HL-60 (cell line): Measurements from ENCODE around the gene AFDN.

Experiments
- DNase-seq, 2 experiments: peaks; one replicate each; pipeline ENCODE4 v3.0.0-alpha.2; 2010 to 2020; ENCODE audit warnings: low read depth in 1 of 2, low spot score in 1 of 2
- H3K27ac ChIP-seq: fragments of 250-450 bp; sonication (Bioruptor Pico); replicated peaks from 2 replicates; pipeline ENCODE4 v1.5.1; 2020; ENCODE audit warnings: mild to moderate bottlenecking, moderate library complexity
- H3K27me3 ChIP-seq: fragments of 250-450 bp; sonication (Bioruptor Pico); 2 replicates; pipeline ENCODE4 v1.5.1; 2021; ENCODE audit warnings: mild to moderate bottlenecking, moderate library complexity; ENCODE audit not compliant: insufficient read depth, poor library complexity, severe bottlenecking
- H3K4me3 ChIP-seq: replicated peaks from 2 replicates; pipeline ENCODE4 v1.5.1; 2011; ENCODE audit warnings: mild to moderate bottlenecking, control low read depth, low read length; ENCODE audit not compliant: insufficient read depth
- CTCF ChIP-seq: IDR thresholded peaks from one replicate; pipeline ENCODE4 v1.5.1; 2011; ENCODE audit warnings: low read length, control low read depth, inconsistent platforms; ENCODE audit not compliant: insufficient read depth
- GABPA ChIP-seq: IDR thresholded peaks from 2 replicates; pipeline ENCODE4 v1.6.1; 2012; ENCODE audit warnings: low read depth
- POLR2AphosphoS5 ChIP-seq: IDR thresholded peaks from 2 replicates; pipeline ENCODE4 v1.6.1; 2012; ENCODE audit warnings: low read depth
- REST ChIP-seq: IDR thresholded peaks from 2 replicates; pipeline ENCODE4 v1.6.1; 2012; ENCODE audit warnings: low read depth; ENCODE audit not compliant: insufficient replicate concordance
- SPI1 ChIP-seq: IDR thresholded peaks from 2 replicates; pipeline ENCODE4 v1.6.1; 2012; ENCODE audit warnings: low read depth, mild to moderate bottlenecking, borderline replicate concordance

AFDN gene

GRCh38 chr6:167949121-167949684, 122.5 kb downstream of the AFDN start:
- H3K4me3 ChIP-seq: no peak overlapping the region
- no peak for DNase-seq
- H3K27me3 ChIP-seq: no peaks in the 10 kb centered on the region
- TF ChIP-seq CTCF (no peak), POLR2AphosphoS5 (no peak), SPI1 (no peak), GABPA (no peak), REST (no peak)
- no peak overlapping the region for H3K27ac ChIP-seq

- TF ChIP-seq CTCF (no peak), GABPA (no peak), POLR2AphosphoS5 (no peak), REST (no peak), SPI1 (no peak)
- no peak for DNase-seq
- Histone ChIP-seq H3K4me3 (no peak overlapping the region), H3K27ac (no peak overlapping the region), H3K27me3 (no peaks in the 10 kb centered on the region)
These were observed 125.2 kb downstream of the AFDN start for GRCh38 chr6:167951781-167952511.

GRCh38 chr6:167952512-167952859, 125.8 kb downstream of the AFDN start:
- Histone ChIP-seq H3K4me3 (no peak overlapping the region), H3K27me3 (no peaks in the 10 kb centered on the region), H3K27ac (no peak overlapping the region)
- DNase-seq: no peak
- TF ChIP-seq REST (no peak), SPI1 (no peak), GABPA (no peak), CTCF (no peak), POLR2AphosphoS5 (no peak)
